Activated gamma-delta T cell treated with Interleukin-2 at 50 U/mL for 16 hours (primary cell): Measurements from ENCODE around the gene SLC13A4.
"Not testable (repeated sequence)": the region's sequence is repeated elsewhere in the genome, so short reads cannot be mapped to it uniquely, and the experiment has no call there.

ENCODE experiments used
- DNase-seq: peaks from one replicate; pipeline ENCODE4 v3.0.0-alpha.2; 2020

The SLC13A4 gene

GRCh38 chr7:135747366-135747765 lies 19.4 kb upstream of the SLC13A4 start:
- DNase-seq, result no peak

GRCh38 chr7:135745703-135746312 lies 17.8 kb upstream of the SLC13A4 start:
- no peak for DNase-seq

GRCh38 chr7:135744938-135745702 lies 17.1 kb upstream of the SLC13A4 start:
- no peak for DNase-seq

- DNase-seq, result no peak
Observed at GRCh38 chr7:135743907-135744731, 16.1 kb upstream of the SLC13A4 start.

DNA sequence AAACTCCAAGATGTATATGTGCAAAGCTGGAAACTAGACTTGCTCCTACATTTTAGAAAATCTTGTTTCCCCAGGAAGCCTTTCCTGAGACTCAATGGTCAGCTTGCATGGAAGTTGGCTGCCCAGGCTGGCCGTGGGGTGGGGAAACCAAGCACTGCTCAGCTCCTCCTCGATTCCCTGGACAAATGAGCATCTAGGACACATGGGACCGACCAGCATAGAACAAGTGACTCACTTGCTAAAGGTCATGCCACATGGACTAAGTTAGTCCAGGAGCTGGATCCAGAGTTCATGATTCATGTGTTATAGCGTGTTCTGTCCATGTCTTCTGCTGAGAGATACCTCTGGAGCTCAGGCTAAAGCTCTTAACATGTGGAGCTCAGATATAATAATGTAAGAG lies 14.4 kb upstream of the SLC13A4 start:
- no peak for DNase-seq

- no peak for DNase-seq
Observed at GRCh38 chr7:135741905-135742304, 13.9 kb upstream of the SLC13A4 start.

DNA sequence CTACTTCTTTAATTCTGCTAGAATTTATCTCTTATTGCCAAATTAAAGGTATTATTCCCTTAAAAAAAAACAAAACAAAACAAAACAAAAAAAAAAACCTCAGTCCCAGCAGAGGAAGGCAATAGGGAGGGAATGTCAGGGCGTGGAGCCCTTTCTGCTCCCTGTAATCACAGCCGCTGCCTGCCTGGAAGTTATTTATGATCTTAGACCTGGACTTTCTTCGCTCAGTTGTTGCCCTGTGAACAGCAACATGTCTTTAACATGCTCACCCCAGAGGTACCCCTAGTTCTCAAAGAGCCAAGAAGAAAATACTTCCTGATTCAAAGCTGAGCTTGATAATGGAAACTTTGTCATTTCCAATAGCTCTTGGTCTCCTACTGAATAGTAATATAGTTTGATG lies 12.9 kb upstream of the SLC13A4 start:
- no peak for DNase-seq

- not testable (repeated sequence) for DNase-seq
Observed at GRCh38 chr7:135737306-135737647, 9.3 kb upstream of the SLC13A4 start.

DNA sequence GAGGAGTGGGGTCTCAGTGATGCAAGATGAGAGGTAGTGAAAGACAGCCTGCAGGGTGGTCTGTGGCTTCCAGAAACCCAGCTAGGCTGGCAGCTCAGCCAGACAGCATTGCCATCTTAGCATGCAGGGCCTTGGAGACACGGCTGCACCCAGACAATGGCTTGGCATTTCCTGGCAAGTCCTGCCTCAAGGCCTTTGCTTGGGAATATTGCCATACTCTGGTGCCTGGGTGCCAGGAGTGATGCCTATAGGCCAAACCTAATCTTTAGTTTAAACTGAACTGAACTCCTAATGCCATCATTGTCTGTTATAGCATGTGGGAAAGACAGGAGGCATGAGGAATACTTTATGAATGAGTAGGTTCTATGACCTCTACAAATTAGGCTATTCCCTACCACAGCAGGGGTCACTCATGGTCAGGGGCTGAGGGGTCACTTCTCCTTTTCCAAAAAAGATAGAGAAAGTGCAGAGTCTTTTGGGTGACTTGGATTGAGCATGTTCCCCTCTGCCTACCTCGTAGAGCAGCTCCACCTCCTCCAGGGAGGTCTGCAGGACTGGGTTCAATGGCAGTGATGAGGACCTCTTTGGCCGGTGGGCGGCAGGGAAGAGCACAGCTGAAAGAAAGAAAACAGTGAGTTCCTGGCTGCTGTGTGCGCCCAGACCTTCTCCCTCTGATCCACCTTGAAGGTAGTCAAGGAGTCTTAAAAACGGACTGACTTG lies 8.8 kb upstream of the SLC13A4 start:
- no peak for DNase-seq

DNA sequence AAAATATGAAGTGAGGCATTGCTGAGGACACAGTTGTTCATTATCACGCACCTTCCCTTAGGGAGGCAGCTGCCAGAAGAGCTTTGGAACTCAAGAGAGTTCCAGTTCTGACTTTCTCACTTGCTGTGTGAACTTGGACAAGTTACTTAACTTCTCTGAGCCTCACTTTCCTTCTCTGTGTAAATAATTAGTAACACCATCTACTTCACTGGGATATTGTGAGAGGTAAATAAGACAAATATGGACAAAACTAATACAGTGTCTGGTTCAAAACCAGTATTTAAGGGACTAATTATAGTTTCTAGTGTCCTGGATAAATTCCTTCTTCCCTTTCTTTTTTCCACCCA lies 6.3 kb upstream of the SLC13A4 start:
- DNase-seq, result no peak

GRCh38 chr7:135733603-135734342 lies 5.8 kb upstream of the SLC13A4 start:
- DNase-seq, result no peak

GRCh38 chr7:135731131-135731530 lies 3.1 kb upstream of the SLC13A4 start:
- no peak for DNase-seq

GRCh38 chr7:135729230-135729629 lies 1.2 kb upstream of the SLC13A4 start:
- DNase-seq, result no peak

DNA sequence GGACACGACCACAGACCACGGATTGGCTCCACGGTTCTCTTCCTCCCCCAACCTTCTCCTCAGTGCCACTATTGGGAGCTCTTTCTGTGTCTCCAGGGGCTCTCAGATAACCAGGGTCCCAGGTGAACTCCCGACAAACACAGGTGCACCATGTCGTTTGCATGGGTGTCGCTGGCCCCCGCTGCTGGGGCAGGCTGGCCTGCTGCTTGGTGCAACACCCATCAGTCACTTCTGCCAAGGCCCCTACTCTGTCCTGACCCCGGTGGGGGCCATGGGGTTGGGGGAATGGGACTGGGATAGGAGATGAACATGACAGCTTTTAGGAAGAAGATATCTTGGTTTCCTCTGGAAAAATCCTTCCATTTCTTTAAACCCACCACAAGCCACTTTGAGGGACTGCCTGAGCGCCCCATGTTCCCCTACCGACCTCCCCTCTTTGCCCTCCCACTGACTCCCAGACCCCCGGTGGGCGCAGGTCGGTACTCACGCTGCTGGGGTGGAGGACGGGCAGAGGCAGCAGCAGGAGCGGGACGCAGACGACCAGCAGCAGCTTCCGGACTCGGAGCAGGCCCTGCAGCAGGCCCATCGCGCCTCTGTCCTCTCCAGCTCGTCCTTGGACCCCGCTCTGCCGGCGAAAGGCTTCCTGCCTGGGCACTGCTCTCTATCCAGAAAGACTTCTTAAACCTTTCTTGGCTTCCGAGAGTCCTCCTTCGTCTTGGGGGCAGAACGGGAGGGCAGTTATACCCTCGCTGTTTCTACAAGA lies 894 bp downstream of the SLC13A4 start:
- no peak for DNase-seq

DNA sequence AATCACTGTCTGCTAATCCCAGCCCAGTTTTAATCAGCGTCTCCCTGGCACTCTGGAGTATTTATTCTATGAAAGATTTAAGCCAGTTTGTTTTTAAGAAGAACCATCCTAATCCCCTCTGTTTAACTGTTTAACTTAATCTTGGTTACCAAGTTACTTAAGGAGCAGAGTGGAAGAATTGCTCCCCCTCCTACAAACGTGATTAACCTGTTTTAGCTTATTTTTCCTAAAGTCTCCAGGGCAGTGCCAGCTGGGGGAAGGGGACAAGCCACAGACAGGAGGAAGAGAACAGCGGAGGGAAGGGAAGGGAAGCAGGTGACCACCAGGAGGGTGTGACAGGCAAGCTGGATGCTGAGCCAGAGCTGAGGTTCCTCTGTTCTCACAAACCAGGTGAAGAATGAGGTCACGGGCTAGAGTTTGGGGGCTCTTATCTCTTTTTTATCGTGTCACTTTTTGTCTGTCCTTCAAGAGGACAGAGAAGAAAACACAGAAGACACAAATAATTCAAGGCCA lies 1.7 kb downstream of the SLC13A4 start:
- DNase-seq, result no peak

DNA sequence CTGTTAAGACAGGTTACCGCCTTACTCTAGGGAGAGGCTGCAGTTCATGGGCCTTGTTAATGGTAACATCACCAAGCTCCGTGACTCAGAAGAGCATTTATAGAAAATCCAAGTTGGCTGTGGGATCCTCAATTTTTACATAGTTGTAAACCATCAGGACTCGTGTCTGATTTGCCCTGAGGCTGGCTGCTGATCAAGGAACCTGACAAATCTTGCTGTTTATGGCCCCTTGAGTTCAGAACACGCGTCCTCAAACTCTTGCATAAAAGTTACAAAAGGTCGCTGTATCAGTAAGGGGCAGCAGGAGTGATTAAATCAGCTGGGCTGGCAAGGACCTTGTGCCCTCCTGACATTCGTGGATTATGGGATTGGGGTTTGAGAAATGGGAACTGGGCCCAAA lies 4.6 kb downstream of the SLC13A4 start:
- DNase-seq, result no peak

DNA sequence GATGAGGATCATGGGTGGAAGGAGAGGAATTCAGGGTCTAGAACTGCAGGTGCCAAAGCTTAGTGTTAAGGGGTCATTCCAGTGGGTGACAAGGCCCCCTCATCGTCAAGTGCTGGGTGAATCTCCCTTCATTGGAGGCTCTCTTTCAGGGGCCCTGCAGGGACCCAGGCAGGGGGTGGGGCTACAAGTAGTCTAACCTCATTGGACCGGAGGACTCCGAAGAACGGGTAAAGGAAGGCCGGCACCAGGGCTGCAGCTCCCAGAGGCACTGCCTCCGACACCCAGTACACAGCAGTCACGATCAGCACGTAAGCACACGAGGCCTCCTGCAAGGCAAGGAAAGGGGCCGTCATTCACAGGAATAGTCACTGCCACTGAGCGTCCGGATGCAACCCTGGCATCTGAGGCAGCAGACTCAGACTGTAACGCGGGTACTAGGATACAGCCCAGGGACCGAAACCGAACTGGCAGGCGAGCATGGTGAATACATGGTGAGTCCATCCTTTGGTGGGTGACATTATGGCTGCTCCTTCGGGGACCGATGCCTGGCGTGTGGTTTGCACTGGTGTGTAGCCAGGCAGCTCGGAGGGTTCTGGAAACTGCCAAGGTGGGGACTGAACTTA lies 6.7 kb downstream of the SLC13A4 start:
- DNase-seq, result no peak

- no peak for DNase-seq
Observed at GRCh38 chr7:135719688-135720087, 8.3 kb downstream of the SLC13A4 start.

GRCh38 chr7:135718794-135719437 lies 9.1 kb downstream of the SLC13A4 start:
- no peak for DNase-seq

GRCh38 chr7:135718219-135718618 lies 9.8 kb downstream of the SLC13A4 start:
- DNase-seq, result no peak

GRCh38 chr7:135717693-135718092 lies 10.3 kb downstream of the SLC13A4 start:
- DNase-seq, result no peak
